ENCODE measurements around the gene TGM3.

Gene TGM3

DNA sequence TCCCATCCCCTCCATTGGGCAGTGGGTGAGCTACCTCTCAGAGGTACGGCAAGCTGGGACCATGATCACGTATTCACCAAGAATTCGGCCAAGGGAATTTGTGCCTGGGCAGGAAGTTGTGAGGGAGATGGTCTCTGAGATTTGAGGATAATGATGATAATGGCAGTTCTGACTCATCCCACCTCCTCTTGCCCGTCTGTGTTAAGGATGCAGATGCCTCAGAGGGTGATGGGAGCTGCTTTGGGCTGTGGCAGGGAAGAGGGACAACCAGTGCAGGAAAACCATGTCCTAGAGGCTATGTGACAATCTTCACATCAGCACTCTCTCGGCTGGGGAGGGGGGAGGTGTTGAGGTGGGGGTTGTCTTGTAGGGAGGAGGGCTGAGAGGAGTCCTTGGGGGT lies 89.2 kb downstream of the TGM3 start:
- no peak for DNase-seq

DNA sequence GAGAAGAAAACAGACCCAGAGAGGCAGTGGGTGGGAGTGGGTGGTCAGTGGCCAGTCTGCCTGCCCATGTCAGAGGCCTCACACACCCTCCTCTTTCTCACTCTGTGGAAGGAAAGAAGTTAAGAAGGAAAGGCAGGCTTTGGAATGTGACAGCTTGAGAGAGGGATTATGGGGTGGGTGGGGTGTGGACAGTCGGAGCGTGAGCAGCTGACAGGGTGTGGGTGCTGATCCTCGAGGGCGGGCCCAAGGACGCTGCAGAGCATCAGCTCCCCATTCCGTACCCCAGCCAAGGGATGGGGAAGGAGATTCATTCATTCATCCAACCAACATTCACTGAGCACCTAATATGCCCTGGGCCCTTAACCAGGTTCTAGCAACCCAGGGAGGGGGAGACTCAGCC lies 89.7 kb downstream of the TGM3 start:
- no peak for DNase-seq

- no peak for DNase-seq
These were observed 90.8 kb downstream of the TGM3 start for GRCh38 chr20:2386516-2387179.

DNA sequence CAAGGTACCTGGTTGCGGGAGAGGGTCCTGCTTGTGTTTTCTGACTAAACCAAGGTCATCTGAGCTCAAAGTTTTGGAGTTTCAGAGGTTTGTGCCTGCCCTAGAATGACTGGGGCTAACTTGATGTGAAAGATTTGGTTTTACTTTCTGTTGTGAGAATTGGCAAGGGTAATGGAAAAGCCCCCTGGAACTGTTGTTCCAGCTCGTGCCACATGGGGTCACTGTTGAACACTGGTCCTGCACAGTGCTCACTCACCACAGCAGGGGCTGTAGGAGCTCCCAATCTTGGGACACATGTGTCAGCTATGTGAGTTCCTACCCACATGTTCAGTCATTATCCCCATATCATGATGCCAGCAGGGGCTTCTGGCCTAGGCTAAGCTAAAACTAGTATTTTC lies 91.4 kb downstream of the TGM3 start:
- DNase-seq: peak; percentile 32

- DNase-seq: no peak
These were observed 91.8 kb downstream of the TGM3 start for GRCh38 chr20:2387580-2387979.

All from CD4-positive, alpha-beta T cell treated with Interleukin-15 for 1 hour (primary cell).